Panc1 (cell line): ENCODE results near the gene SPTSSA. TPM values are rescaled to one million over a fixed set of nuclear protein-coding genes. Genes with fewer than 3 reads are reported as not detected.

Source experiments
- ATAC-seq: fragments of 200-7000 bp; cut with Tn5 transposase; 2 replicates; pipeline ENCODE4 v1.9.1; 2020; ENCODE audit warnings: mild to moderate bottlenecking, moderate library complexity
- BruUV-seq: library from RNA; stranded (reverse); fragments of 400-500 nt; replicated peaks from 2 replicates; lab custom pipeline; 2021; lab: Mats Ljungman, UMichigan
- CTCF ChIA-PET: fragments of 300-600 bp; sonication (Branson Sonifier 250); formaldehyde crosslinking; loops from one replicate; lab custom pipeline; 2022; ENCODE audit warnings: antibody characterized with exemption; lab: Charles Lee
- POLR2A ChIA-PET: fragments of 300-600 bp; sonication (Branson Sonifier 250); formaldehyde crosslinking; loops from one replicate; lab custom pipeline; 2022; ENCODE audit warnings: antibody characterized with exemption; lab: Charles Lee
- DNase-seq: peaks from one replicate; pipeline ENCODE4 v3.0.0-alpha.2; 2010; ENCODE audit warnings: low read depth, low spot score
- H3K27ac ChIP-seq: 2 replicates; pipeline ENCODE4 v1.5.1; 2011; ENCODE audit warnings: mild to moderate bottlenecking, low read length, inconsistent platforms
- H3K27me3 ChIP-seq: fragments of 200-500 bp; sonication (Bioruptor generic); 2 replicates; pipeline ENCODE4 v1.6.0; 2014; ENCODE audit warnings: low read length, inconsistent platforms; ENCODE audit not compliant: control insufficient read depth, insufficient read depth
- H3K36me3 ChIP-seq: fragments of 200-500 bp; sonication (Bioruptor generic); 2 replicates; pipeline ENCODE4 v1.5.1; 2014; ENCODE audit warnings: inconsistent platforms, mild to moderate bottlenecking, low read length, moderate library complexity; ENCODE audit not compliant: control insufficient read depth, insufficient read depth
- H3K4me1 ChIP-seq: 2 replicates; pipeline ENCODE4 v1.5.1; 2011; ENCODE audit warnings: inconsistent platforms, mild to moderate bottlenecking, low read length, moderate library complexity; ENCODE audit not compliant: control insufficient read depth, insufficient read depth
- H3K4me3 ChIP-seq, 2 experiments: 2 replicates each; pipeline ENCODE4 v1.5.1; 2011 to 2012; ENCODE audit warnings: low read depth in 2 of 2, low read length in 2 of 2, mild to moderate bottlenecking in 2 of 2, inconsistent platforms in 1 of 2, moderate library complexity in 1 of 2
- H3K9me3 ChIP-seq: fragments of 200-500 bp; sonication (Bioruptor generic); 2 replicates; pipeline ENCODE4 v1.5.1; 2014; ENCODE audit warnings: low read depth, mild to moderate bottlenecking, inconsistent platforms, low read length, moderate library complexity; ENCODE audit not compliant: control insufficient read depth, insufficient read depth
- CTCF ChIP-seq: fragments of 450-650 bp; IDR thresholded peaks from 2 replicates; pipeline ENCODE4 v1.5.1; 2017; ENCODE audit warnings: mild to moderate bottlenecking
- POLR2AphosphoS5 ChIP-seq: IDR thresholded peaks from 2 replicates; pipeline ENCODE4 v1.6.1; 2012; ENCODE audit warnings: mild to moderate bottlenecking, low read depth, low read length, moderate library complexity
- REST ChIP-seq, 2 experiments: IDR thresholded peaks; 2 replicates each; pipeline ENCODE4 v1.6.1; 2011 to 2012; ENCODE audit warnings: low read depth in 2 of 2, control low read depth in 1 of 2, low read length in 1 of 2, mild to moderate bottlenecking in 1 of 2, moderate library complexity in 1 of 2; ENCODE audit not compliant: insufficient read depth in 1 of 2
- SIN3A ChIP-seq: IDR thresholded peaks from 2 replicates; pipeline ENCODE4 v1.6.1; 2012; ENCODE audit warnings: low read depth, mild to moderate bottlenecking, low read length, moderate library complexity, borderline replicate concordance; ENCODE audit not compliant: insufficient read depth
- TCF7L2 ChIP-seq: IDR thresholded peaks from 2 replicates; pipeline ENCODE4 v1.6.1; 2011; ENCODE audit warnings: mild to moderate bottlenecking, low read depth, low read length, inconsistent platforms
- in situ Hi-C: cut with HindIII; loops from 2 replicates; pipeline ENCODE4 v1.10.0; 2016; ENCODE audit warnings: low sequenced_read_pairs, low pct_unique_long_range_greater_than_20kb
- intact Hi-C: fragments of 100-400 bp; cut with micrococcal nuclease; formaldehyde crosslinking; loops from one replicate; pipeline ENCODE4 v1.10.0; 2022; ENCODE audit not compliant: unreplicated experiment
- total RNA-seq: library from RNA; stranded (reverse); gene quantifications from one replicate; pipeline ENCODE4 v1.2.1, GENCODE V29; 2021; ENCODE audit not compliant: unreplicated experiment

The SPTSSA gene
- total RNA-seq, 1 experiment from 2014 or later: 15.6 TPM

- POLR2A ChIA-PET: no interaction called here
Observed at GRCh38 chr14:34407951-34408350, 54.1 kb downstream of the SPTSSA start.

GRCh38 chr14:34404416-34404815 lies 57.6 kb downstream of the SPTSSA start:
- ATAC-seq: no peak
- Histone ChIP-seq H3K27ac (no peak overlapping the region), H3K9me3 (no peaks in the 10 kb centered on the region), H3K4me1 (no peaks in the 10 kb centered on the region), H3K36me3 (no peaks in the 10 kb centered on the region), H3K4me3 (no peak overlapping the region), H3K27me3 (no peaks in the 10 kb centered on the region)
- intact Hi-C loops: no loop called here
- CTCF ChIA-PET: no interaction called here
- no peak for DNase-seq
- BruUV-seq: no TSS peak
- in situ Hi-C loops: no loop called here
- TF ChIP-seq CTCF (no peak), SIN3A (no peak), REST (IDR thresholded peaks at IDR 0.05; ENCODE audit: insufficient read depth in 1 of 2, low read depth in 2 of 2, low read length in 1 of 2) (no peak), POLR2AphosphoS5 (no peak), TCF7L2 (no peak)
- POLR2A ChIA-PET: no interaction called here

More at GRCh38 chr14:34407951-34408350, 54.1 kb downstream of the SPTSSA start:
- intact Hi-C loops: no loop called here
- Histone ChIP-seq H3K36me3 (no peaks in the 10 kb centered on the region), H3K27me3 (no peaks in the 10 kb centered on the region), H3K27ac (no peak overlapping the region), H3K4me3 (no peak overlapping the region), H3K9me3 (no peaks in the 10 kb centered on the region), H3K4me1 (no peaks in the 10 kb centered on the region)
- ATAC-seq (no peak), DNase-seq (no peak)
- in situ Hi-C loops: no loop called here
- TF ChIP-seq REST (IDR thresholded peaks at IDR 0.05; ENCODE audit: insufficient read depth in 1 of 2, low read depth in 2 of 2, low read length in 1 of 2): no peak
- TF ChIP-seq SIN3A: no peak
- no peak for TF ChIP-seq CTCF
- TF ChIP-seq POLR2AphosphoS5: no peak
- TF ChIP-seq TCF7L2: no peak
- no TSS peak for BruUV-seq
- CTCF ChIA-PET: no interaction called here
